ENCODE measurements around the gene HADHB. TPM values are rescaled to one million over a fixed set of nuclear protein-coding genes. Genes with fewer than 3 reads are reported as not detected.

HADHB gene
- total RNA-seq, 1 donor from 2014 or later = 66.5 TPM

DNA sequence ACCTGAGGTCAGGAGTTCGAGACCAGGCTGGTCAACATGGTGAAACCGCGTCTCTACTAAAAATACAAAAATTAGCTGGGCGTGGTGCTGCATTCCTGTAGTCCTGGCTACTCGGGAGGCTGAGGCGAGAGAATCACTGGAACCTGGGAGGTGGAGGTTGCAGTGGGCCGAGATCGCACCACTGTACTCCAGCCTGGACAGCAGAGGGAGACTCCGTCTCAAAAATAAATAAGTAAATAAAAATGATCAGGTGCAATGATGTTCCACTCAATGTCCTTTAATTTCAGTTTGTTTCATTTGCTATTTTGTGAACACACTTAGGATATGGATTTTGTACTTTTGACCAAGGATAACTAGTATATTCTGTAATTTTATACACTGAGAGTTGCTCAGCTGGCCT, 9.7 kb upstream of the HADHB start:
- Mint-ChIP-seq H3K36me3 (ENCODE audit: low read depth) (peaks cover under 1% of the 10 kb centered on the region), H3K27ac (ENCODE audit: unreplicated experiment) (no peak overlapping the region), H3K4me1 (no peaks in the 10 kb centered on the region), H3K9me3 (no peaks in the 10 kb centered on the region), H3K27me3 (ENCODE audit: low read depth) (no peaks in the 10 kb centered on the region), H3K4me3 (no peak overlapping the region)
- TF ChIP-seq, protein P1, sequence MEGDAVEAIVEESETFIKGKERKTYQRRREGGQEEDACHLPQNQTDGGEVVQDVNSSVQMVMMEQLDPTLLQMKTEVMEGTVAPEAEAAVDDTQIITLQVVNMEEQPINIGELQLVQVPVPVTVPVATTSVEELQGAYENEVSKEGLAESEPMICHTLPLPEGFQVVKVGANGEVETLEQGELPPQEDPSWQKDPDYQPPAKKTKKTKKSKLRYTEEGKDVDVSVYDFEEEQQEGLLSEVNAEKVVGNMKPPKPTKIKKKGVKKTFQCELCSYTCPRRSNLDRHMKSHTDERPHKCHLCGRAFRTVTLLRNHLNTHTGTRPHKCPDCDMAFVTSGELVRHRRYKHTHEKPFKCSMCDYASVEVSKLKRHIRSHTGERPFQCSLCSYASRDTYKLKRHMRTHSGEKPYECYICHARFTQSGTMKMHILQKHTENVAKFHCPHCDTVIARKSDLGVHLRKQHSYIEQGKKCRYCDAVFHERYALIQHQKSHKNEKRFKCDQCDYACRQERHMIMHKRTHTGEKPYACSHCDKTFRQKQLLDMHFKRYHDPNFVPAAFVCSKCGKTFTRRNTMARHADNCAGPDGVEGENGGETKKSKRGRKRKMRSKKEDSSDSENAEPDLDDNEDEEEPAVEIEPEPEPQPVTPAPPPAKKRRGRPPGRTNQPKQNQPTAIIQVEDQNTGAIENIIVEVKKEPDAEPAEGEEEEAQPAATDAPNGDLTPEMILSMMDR (conservative IDR thresholded peaks at IDR 0.05) = peak; percentile 54
- DNase-seq (ENCODE audit: low read depth, low spot score) = no peak

DNA sequence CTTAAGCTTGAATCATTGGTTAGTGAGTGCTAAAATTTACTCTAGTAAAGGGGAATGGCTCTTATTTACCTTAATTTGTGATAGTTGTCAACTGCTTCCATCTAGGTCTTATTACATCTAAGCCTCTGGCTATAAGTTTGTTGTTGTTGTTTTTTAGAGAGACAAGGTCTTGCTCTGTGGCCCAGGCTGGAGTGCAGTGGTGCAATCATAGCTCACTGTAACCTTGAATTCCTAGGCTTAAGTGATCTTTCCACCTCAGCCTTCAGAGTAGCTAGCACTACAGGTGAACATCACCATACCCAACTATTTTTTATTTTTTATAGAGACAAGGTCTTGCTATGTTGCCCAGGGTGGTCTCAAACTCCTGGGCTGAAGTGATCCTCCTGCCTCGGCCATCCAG, 6.9 kb upstream of the HADHB start:
- Mint-ChIP-seq H3K27ac (ENCODE audit: unreplicated experiment) (no peak overlapping the region), H3K9me3 (no peaks in the 10 kb centered on the region), H3K27me3 (ENCODE audit: low read depth) (no peaks in the 10 kb centered on the region), H3K4me3 (no peak overlapping the region), H3K4me1 (peaks cover 16% of the 10 kb centered on the region), H3K36me3 (ENCODE audit: low read depth) (no peaks in the 10 kb centered on the region)
- TF ChIP-seq, protein P1 (conservative IDR thresholded peaks at IDR 0.05) = no peak
- no peak for DNase-seq (ENCODE audit: low read depth, low spot score)

DNA sequence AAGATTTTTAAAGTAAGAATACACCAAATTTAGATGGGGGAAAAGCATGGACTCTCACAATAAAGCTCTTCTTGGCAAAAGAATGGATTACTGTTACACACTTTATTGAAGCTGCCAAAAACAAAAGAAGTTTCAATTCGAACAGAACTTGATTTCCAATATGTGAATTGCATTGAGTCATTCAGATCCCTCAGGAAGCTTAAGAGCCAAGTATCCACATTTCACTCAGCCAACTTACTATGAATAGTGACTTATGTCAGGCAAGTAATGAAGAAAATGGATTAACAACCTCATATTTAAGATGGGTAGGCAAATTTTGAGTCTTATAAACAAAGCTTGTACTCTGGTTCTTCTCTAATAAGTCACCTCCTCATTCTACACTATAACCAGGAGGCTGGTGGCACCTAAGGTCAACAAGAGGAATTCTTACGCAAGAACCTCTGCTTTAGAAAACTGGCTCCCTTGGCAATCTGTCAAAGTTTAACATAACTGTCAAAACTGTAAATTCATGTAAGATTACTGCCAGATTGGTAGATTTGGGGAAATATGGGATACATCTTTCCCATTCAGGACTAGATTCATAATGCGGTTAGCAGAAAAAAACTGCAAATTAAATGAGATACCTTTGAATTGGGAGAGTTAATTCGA, 6.3 kb upstream of the HADHB start:
- no peak overlapping the region for H3K27ac Mint-ChIP-seq (ENCODE audit: unreplicated experiment)
- TF ChIP-seq, protein P1 (conservative IDR thresholded peaks at IDR 0.05) = no peak
- H3K27me3 Mint-ChIP-seq (ENCODE audit: low read depth) = no peaks in the 10 kb centered on the region

DNA sequence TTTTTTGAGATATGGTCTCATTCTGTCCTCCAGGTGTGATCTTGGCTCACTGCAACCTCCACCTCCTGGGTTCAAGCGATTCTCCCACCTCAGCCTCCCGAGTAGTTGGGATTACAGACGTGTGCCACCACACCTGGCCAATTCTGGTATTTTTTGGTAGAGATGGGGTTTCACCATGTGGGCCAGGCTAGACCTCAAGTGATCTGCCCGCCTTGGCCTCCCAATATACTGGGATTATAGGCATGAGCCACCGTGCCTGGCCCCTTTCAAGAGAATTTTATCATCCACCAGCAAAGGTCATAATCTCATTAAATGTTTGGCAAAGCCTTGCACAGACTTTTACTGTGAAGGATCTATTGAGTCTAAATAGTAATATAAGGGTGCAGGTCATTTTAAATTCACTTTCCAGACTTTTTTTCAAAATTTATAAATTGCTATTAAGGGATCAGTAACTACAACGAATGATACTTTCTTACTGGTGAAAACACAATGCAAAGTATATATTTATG, 2.8 kb upstream of the HADHB start:
- Mint-ChIP-seq H3K4me1 (peaks cover 36% of the 10 kb centered on the region), H3K4me3 (peak overlapping the region; percentile 99), H3K9me3 (no peaks in the 10 kb centered on the region), H3K27me3 (ENCODE audit: low read depth) (no peaks in the 10 kb centered on the region), H3K27ac (ENCODE audit: unreplicated experiment) (no peak overlapping the region), H3K36me3 (ENCODE audit: low read depth) (no peaks in the 10 kb centered on the region)
- TF ChIP-seq, protein P1 (conservative IDR thresholded peaks at IDR 0.05) = no peak
- no peak for DNase-seq (ENCODE audit: low read depth, low spot score)

More for the DNA sequence above, 6.3 kb upstream of the HADHB start:
- Mint-ChIP-seq H3K4me1 (peaks cover 22% of the 10 kb centered on the region), H3K36me3 (ENCODE audit: low read depth) (no peaks in the 10 kb centered on the region), H3K4me3 (peak overlapping the region; percentile 5), H3K9me3 (no peaks in the 10 kb centered on the region)
- no peak for DNase-seq (ENCODE audit: low read depth, low spot score)

DNA sequence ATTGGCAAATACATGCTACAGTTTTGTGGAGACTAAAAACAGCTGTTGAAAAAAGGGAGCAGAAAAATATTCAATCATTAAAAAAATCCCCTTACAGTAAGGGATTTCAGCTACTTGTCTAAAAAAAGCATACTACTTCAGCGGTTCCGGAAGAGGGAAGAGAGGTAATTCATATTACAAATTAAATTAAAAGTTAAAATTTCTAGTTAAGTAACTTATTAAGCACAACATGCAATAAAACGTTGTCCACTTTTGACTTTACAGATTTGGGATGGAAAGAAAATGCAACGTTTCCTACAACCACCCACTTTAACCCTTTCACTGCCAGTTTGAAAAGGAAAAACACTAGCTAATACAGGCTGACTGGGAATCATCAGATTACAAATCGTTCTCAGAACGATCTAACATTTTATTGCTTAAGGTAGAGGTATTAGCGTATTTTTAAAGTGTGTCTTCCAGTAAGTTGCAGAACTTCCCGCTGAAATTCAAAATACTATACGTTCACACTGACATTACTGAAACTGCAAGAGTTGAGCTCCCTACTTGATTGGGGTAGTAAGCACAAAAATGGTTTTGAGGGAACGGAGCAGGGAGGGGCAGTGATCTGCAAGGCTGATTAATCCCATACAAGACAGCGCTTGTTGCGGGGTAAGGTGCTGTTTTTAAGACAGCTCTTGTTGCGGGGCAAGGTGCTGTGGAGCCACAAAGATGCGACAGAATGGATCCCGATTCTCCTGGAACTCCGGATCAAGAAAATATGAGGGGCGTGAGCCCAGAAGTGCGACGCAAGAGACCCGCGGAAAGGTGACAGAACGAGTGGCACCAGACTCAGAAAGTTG, 1.1 kb upstream of the HADHB start:
- H3K4me1 Mint-ChIP-seq = peaks cover 39% of the 10 kb centered on the region
- H3K9me3 Mint-ChIP-seq = no peaks in the 10 kb centered on the region
- H3K4me3 Mint-ChIP-seq = peak overlapping the region; percentile 99
- TF ChIP-seq, protein P1 (conservative IDR thresholded peaks at IDR 0.05) = no peak
- H3K36me3 Mint-ChIP-seq (ENCODE audit: low read depth) = no peaks in the 10 kb centered on the region
- no peaks in the 10 kb centered on the region for H3K27me3 Mint-ChIP-seq (ENCODE audit: low read depth)
- DNase-seq (ENCODE audit: low read depth, low spot score) = peak; percentile 28
- peak overlapping the region; percentile 100 for H3K27ac Mint-ChIP-seq (ENCODE audit: unreplicated experiment)
